Measurements from ENCODE around the gene RAB3B.

DNA sequence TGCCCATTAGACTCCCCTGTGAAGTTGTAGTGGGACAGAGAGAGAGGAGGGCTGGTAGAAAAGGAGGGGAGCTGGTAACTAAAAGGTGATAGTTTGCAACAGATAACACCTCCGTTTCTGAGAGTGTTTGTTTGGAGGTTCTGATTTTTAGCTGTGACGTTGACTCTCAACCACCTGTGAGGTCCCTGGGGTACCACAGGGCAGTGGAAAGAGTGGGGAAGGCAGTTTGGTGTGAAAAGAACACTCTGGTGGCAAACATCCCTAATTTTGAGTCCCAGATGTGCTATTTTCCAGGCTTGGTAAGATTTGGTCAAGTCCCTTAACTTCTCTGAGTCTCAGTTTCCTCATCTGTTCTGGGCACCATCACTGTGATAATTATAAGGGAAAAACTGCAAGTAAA lies 29.3 kb downstream of the RAB3B start:
- TF ChIP-seq, protein P1, sequence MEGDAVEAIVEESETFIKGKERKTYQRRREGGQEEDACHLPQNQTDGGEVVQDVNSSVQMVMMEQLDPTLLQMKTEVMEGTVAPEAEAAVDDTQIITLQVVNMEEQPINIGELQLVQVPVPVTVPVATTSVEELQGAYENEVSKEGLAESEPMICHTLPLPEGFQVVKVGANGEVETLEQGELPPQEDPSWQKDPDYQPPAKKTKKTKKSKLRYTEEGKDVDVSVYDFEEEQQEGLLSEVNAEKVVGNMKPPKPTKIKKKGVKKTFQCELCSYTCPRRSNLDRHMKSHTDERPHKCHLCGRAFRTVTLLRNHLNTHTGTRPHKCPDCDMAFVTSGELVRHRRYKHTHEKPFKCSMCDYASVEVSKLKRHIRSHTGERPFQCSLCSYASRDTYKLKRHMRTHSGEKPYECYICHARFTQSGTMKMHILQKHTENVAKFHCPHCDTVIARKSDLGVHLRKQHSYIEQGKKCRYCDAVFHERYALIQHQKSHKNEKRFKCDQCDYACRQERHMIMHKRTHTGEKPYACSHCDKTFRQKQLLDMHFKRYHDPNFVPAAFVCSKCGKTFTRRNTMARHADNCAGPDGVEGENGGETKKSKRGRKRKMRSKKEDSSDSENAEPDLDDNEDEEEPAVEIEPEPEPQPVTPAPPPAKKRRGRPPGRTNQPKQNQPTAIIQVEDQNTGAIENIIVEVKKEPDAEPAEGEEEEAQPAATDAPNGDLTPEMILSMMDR (IDR thresholded peaks at IDR 0.05) = no peak
- TF ChIP-seq EP300 (IDR thresholded peaks at IDR 0.05; ENCODE audit: low read depth) = no peak

All from transverse colon (tissue), 3 donors.